HG03196 (cell line): ENCODE results near the gene SLC22A23.

Experiments
- ATAC-seq: cut with Tn5 transposase; IDR thresholded peaks from one replicate; pipeline ENCODE4 v1.9.1; 2021; ENCODE audit not compliant: unreplicated experiment

SLC22A23 gene

DNA sequence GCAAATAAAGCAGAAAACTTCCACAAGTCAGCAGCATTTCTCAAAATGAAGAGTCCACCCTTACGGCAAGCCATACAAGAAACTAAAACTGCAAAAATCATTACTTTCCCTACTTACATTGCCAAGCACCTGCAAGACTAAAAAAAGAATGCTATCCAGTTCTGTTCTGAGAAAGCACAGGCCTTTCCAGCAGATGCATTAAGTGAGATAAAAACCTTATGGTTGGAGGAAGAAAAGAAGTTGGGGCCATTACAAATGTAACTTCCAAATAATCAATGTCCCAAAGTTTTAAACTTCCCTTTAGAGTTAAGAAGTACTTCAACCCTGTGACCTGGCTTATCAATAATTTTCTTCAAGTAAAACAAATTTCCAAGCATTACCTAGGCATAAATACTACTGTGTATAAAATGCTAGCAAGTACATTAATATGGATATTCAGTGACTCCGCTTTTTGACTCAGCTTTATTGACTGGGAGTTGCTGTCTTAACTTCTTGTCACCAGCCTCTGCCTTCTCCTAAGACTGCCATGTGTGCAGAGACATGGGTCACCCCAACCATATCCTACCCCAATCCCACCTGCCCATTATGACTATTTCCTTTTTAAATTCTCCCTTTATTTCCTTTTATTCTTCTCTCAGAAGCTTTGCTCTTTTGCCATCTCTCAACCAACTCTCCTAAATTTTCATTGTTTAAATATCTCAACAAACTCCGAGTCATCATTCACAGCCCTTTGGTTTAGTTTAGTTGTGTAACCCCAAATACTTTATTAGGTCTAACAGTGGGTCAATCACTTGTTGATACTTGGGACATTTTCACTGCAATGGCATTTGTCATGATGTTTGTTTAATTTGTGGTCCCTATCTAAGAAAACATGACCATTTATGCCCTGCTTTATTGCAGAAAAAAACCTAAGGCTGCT, 49.7 kb downstream of the SLC22A23 start:
- no peak for ATAC-seq

DNA sequence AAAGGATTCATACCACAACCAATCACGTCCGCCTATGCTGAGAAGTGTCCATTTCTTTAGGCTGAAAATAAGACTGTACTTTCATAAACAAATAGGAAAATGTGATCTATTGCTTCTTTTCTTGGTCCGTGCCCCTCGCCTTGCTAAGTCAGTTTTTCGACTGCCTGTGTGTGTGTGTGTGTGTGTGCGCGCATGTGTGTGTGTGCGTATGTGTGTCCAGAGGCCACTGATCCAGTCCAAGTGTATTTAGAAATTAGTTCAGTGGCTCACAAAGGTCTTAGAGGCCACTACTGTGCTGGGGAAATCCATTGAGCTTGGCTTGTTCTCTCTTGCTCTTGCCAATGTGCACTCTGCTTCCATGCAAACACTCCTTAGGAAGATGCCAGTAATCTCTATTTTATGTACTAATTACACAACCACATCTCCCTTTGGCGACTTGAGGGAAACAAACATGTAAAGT, 50.5 kb downstream of the SLC22A23 start:
- ATAC-seq = no peak

GRCh38 chr6:3405679-3406078, 51.2 kb downstream of the SLC22A23 start:
- no peak for ATAC-seq

- ATAC-seq = no peak
These were observed 51.7 kb downstream of the SLC22A23 start for GRCh38 chr6:3405182-3405518.

DNA sequence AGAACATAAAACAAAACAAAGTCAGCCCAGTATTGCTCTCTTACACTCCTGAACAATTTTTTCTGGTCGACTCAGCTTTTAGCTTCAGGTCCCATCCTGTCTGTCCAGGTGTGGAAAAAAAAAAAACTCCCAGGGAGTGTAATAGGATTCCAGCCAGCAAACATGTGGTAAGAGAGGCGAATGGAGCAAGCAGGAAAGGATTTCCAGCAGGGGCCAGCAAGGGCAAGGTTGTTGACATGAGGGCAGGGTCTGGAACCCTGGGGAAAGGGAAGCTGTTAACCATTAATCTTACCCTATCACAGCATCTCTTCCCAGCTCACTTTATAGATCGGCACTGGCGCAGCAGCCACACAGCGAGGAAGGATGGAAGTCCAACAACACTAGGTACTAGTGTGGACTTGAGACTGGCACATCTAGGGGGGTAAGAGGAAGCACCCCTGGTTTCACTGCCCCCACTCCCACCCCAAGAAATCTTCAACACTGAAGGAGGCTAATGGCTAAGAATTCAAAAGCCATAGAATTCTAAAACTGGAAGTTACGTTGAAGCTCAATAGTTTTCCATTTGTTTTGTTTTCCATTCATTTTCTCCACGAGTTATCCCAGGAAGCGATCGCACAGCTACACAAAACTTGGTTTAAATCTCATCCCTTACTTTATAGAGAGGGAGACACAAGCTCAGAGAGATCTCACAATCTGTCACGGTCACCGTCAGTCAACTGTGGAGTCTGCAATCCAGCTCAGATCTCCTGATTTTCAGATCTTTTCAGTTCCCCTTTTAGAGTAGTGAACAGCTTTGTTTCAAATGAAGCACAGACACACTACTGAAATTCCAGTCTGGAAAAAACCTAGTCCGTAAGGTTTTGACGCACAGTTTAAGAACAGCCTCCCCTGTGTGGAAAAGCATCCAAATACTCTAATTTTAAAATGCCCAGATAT, 53.3 kb downstream of the SLC22A23 start:
- no peak for ATAC-seq

DNA sequence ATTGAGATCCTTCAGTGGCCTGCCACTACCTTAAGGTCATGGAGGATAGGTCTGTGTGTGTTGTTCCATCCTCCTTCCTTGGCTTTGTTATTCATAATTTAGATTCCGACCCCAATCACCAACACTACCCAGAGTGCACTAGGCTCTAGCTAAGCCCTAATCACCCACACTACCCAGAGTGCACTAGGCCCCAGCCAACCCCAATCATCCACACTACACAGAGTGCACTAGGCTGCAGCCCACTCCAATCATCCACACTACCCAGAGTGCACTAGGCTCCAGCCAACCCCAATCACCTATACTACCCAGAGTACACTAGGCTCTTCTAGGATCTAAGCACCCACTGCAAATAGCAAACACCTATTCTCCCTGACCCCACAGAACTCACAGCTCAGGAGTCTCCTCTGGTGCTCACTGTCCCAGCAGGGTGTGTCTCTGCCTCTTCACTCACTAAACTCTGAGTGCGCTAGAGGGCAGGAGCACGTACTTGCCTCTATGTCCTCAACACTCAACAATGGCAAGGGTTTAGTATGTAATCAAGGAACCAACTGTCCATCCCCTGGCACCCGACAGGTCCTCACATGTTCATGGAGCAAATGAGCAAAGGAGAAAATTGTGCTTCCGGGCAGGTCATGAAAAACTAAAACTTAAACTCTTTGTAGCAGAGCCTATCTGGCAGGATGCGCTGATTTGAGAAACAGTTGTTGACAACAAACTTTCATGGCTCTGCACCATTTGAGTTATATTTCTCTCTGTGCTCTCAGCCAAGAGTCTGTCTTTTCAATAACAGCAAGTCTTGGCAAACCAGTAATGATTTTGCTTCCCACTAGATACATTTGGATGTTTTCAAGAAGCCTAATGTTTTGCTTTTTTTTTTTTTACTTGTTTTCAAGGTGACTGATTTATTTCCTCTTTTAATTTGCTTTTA, 54.3 kb downstream of the SLC22A23 start:
- no peak for ATAC-seq

GRCh38 chr6:3400162-3400561, 56.7 kb downstream of the SLC22A23 start:
- ATAC-seq = no peak

DNA sequence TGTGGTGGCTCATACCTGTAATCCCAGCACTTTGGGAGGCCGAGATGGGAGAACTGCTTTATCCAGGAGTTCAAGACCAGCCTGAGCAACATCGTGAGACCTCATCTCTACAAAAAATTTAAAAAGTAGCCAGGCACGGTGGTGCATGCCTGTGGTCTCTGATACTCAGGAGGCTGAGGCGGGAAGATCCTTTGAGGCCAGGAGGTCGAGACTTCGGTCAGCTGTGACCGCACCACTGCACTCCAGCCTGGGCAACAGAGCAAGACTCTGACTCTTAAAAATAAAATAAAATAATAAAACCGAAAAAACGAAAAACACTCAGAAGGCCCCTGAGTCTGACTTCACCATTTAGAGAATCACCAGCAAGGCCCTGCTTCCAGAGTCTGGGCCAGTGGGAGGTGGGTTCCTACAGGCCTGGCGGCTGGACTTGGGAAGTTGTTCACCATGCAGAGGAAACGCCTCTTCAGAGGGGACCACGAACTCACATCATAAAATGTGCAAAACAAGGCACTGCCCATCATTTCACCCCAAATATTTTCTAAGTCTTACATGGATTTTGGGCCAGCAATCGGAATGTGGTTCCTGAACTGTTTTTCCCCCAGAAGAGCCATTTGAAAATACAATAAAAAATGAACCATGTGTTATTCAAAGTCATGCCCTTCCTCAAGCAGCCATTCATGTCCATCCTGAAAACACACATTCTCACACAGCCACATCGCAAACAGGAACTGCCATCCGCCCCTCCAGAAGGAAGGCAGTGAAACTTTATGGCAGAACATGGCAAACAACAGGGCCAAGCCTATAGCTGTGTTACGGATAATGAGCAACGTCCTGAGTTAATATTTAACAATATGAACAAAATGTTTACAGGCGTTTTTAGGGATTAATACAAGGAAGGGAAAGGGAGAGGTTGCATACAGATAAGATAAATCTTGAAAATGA, 57.8 kb downstream of the SLC22A23 start:
- ATAC-seq = no peak

DNA sequence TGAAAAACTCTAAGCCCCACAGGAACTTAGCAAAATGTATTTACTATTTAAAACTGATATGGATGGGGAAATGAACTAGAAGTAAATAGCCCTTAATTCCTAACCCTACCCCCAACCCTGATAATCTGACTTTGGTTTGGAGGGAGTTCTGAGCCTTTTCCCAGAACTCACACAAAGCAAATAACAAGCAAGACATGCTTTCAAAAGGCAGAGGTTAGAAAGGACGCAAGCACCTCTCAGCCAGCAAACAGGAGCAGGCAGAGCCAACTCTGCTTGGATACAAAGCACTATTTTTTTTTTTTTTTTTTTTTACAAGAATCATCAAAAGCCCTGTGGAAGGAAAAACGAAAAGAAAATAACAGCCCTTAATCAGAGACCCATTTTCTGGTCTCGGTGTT, 58.7 kb downstream of the SLC22A23 start:
- ATAC-seq = no peak

DNA sequence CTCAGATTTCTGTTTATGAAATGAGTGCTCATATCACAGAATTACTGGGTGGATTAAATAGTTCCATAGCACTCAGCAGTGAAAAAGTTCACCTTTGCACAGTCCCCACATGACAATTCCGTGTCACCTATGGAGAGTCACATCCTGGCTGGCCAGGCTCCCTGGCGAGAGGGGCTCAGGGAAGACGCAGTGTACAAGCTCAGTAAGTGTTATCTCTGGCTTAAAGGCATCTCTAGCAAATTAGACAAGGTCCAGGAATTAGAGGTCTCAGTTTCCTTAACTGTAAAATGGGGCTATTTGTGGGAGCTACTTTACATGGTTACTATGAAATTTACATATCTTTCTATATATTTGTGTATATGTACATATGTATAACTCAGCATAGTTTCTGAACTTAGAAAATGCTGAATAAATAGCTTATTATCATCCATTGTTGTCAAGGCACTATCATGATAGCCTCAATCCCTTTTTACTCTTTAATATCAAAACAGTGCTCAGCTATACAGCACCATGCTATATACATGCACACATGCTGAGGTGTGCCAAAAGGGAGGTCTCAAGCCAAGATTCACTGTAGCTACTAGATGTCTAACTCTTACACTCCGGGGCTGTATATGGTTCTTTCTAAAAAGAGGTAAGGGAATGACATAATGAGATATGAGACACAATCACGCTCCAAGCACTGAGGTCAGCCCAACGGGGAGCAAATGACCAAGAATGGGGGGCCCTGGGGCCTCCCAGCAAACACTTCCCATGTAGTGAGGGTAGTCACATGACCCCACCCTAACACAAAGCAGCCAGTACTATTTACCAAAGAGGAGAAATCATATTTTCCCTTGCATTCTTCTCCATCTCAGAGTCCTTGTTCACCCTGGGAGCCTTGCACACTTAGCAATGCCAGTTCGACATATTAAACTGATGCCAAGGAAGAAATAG, 59.4 kb downstream of the SLC22A23 start:
- ATAC-seq = no peak

DNA sequence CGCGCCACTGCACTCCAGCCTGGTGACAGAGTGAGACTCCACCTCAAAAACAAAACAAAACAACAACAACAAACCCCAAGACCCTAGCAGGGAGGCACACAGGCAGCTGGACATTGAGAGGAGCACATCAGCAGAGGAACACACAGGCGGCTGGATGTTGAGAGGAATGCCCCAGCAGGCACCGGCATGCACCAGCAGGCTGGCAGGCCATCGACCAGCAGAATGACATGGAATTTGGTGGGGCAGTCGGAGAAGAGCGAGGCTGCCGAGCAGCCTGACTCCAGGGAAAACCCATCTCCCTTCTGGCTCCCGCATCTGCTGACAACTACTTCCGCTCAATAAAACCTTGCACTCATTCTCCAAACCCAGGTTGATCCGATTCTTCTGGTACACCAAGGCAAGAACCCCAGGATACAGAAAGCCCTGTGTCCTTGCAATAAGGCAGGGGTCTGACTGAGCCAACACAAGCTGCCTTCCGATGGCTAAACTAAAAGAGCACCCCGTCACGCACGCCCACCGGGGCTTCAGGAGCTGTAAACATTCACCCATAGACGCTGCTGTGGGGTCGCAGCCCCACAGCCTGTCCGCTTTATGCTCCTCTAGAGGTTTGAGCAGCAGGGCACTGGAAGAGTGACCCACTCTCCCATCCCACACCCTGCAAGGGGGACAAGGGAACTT, 60.2 kb downstream of the SLC22A23 start:
- ATAC-seq = no peak

DNA sequence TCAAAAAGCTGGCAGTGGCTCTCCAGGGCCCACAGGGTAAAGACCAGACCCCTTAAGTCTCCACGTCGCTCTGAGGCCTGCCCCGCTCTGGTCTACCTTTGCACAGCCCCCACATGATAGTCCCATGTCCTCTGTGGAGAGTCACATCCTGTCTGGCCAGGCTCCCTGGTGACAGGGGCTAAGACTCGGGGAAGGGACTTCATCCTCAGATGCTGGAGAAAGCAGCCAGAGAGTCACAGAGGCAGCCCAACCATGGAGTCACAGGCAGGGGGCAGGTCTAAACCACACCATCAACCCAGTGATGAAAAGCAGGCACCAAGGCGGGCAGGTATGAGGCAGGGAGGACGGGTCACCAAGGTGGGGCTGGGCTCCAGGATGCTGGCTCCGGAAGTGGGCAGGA, 62.2 kb downstream of the SLC22A23 start:
- ATAC-seq = no peak

DNA sequence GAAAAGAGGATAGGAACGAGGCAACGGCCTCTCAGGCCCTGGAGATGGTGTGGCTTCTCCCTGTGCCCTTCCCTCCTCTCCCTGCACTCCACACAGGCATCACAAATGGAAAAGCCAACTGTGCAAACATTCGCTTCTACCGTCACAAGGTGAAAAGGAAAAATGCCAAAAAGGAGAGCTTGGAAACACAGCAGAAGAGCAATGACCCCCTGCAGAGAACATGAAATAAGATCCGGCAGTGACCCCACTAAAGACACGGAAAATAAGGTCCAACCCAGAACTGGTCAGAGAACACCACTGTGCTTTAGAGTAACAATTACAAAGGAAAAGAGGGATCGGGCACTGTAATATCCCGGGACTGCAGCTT, 63.0 kb downstream of the SLC22A23 start:
- ATAC-seq = no peak

GRCh38 chr6:3392930-3393835, 63.7 kb downstream of the SLC22A23 start:
- no peak for ATAC-seq

GRCh38 chr6:3391902-3392458, 64.9 kb downstream of the SLC22A23 start:
- ATAC-seq = no peak

- no peak for ATAC-seq
These were observed 66.2 kb downstream of the SLC22A23 start for GRCh38 chr6:3390698-3391097.
